Midbrain (tissue), 1 donor: ENCODE data around the gene ZNF536.
A peak's percentile ranks its signal among the peaks of the same experiment; 100 is the strongest.

Experiments used
- DNase-seq: peaks from one replicate; lab custom pipeline; 2025; lab: John Stamatoyannopoulos, UW

The ZNF536 gene

DNA sequence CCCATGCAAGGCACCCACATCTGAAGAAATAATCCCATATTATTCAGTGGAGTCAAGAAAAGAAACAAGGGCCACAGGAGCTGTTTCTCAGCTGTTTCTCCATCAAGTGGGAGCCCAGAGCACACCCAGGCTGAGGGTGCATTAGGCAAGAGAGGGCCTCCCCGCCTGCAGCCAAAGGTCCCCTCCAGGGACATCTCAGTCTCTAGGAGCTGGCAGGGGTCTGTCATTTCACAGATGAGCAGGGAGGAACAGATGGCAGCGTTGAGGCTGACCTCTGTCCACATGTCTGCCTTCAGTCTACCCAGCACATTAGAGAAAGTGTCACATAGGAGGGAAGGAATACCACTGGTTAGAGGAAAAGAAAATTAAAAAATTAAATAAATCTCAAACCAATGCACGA lies 157.7 kb downstream of the ZNF536 start:
- DNase-seq, result no peak

DNA sequence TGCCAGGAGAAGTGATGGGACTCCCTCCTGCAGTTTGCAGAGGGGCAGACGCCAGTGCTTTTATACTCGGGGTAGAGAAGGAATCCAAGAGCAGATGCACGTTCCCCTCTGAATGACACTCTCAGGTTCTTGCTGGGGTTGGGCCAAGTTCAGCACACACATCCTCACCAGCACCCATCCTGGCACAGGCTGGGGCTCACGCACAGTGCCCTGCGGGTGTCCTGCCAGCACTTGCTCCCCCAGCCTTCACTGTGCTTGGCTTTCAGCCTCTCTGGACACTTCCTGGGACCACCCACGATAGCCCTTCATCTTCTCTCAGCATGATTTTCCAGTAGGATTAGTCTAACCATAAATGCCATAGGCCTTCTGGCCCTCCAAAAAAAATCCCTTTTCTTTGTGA lies 158.6 kb downstream of the ZNF536 start:
- no peak for DNase-seq

DNA sequence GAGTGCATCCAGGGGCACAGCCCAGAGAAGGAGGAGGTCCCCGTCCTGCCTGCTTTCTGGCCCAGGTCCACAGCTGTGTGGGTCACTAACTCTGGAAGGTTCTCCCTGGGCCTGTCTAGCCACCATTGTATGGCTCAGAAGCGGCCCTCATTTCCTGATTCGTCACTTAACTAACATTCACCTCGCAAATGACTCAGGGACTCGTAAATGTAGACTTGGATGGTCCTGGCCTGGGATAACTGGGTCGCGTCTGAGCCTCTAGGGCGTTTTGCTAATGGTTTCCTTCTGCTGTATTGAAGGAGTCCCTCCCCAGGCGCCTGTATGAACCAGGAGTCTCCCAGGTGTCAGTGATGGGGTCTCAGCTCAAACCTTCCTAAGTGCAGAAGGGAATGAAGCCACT lies 162.8 kb downstream of the ZNF536 start:
- DNase-seq, result no peak

DNA sequence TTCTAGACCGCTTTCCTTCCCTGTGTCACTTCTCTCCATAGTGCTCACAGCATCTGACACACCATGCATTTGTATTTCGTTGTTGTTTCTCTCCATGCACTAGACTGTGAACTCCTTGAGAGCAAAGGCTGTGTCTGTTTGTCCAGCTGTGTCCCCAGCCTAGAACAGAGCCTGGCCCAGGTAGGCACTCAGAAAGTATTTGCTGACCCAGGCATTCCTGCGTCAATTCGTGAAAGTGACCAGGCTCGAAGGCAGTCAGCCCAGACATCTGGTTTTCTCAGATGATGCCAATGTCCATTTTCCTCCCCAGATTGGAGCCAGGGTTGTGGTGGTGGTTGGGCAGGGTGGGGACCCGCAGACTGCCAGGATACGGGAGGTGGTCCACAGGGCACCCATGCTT lies 164.8 kb downstream of the ZNF536 start:
- no peak for DNase-seq

DNA sequence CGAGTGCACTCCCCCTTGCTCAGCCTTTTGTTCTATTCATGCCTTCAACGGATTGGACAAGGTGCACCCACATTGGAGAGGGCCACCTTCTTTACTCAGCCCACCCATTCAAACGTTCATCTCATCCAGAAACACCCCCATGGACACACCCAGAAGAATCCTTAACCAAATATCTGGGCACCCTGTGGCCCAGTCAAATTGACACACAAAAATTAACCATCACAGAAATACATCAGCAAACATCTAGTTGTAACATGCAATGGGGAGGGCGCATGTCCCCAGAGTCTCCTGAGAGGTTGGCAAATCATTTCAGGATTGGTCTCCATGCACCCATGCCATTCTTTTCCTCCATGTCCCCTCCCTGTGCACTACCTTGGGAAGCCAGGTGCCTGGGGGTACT lies 167.1 kb downstream of the ZNF536 start:
- no peak for DNase-seq

DNA sequence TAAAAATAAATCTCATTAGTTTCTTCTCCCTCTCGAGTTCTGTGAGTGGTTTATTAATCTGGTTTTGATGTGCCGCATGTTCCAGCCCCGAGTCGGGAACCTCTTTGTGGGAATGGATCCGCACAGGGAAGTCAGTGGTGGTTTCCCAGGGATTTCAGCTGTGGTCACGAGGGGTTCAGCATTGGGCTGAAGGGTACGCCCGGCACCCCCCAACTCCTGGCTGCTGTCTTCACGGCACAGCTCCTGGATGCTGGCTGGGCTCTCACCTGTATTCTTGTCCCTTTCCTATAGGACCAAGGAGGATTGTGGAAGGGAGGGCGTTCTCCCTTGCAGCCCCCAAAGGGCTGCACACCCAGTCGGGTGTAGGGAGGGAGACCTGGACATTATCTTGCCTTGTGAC lies 167.8 kb downstream of the ZNF536 start:
- DNase-seq, result no peak

DNA sequence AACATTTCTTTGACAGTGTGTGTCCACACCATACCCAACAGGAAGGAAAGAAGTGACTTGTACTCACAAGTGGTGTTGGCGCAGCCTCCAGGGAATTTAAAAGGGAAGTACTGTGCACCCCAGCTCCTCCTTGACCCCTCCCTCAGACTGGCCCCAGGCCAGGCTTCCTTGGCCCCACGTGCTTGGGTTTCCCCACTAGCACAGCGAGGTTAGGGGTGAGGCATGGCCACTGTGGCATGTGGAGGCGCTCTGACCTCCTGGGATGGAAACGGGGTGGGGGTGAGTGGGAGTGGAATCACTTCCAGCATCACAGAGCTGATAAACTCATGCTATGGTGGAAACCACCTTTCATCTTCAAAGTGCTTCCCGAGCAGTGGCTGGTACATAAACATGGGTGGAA lies 168.6 kb downstream of the ZNF536 start:
- DNase-seq, result no peak

DNA sequence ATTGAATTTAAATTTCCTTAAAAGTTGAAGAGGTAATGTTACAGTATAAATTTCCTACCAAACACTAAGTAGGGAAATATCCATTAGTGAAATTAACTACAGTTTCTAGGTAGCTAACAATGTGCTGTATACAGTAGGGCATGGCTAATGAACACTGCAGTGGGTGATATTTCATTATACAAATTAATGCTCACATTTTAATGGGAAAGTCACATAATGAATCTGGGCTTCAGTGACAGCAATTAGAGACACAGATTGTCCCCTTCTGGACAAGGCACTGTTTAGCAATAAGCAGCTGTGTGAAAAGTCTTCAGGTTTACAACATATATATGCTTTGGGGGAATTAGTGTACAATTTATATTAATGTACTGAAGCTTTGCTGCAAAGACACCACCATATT lies 169.4 kb downstream of the ZNF536 start:
- DNase-seq, result no peak

DNA sequence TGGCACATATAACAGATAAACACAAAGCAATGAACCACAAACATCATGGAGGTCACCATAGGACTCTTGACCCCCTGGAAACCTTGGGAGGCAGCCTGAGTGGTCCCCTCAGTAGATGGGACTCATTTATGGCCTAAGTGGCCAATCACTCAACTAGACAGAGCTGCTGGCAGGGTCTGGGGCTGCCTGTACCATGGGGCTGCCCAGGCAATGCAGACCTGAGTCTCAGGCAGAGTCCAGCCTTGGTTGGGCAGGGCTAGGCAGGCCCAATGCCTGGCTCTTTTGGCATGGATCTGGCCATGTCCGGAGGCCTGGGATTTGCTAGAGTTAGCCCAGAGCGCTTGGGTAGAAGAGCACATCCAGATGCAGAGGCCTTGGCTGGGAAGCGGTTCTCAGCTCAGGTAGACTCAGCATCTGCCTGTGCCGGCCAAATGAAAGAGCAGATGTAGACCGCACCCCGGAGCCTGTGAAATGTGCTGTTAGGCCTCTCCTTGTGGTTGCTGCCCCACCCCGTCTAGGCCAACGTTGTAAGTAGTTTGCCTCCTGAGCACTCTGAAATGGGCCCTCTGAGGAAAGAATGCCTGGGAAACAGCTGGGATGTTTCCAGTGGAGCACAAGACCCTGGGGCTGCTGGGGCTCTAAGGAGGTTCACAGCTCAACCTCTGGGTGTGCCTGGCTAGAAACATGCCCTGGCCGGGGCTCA lies 171.2 kb downstream of the ZNF536 start:
- no peak for DNase-seq

DNA sequence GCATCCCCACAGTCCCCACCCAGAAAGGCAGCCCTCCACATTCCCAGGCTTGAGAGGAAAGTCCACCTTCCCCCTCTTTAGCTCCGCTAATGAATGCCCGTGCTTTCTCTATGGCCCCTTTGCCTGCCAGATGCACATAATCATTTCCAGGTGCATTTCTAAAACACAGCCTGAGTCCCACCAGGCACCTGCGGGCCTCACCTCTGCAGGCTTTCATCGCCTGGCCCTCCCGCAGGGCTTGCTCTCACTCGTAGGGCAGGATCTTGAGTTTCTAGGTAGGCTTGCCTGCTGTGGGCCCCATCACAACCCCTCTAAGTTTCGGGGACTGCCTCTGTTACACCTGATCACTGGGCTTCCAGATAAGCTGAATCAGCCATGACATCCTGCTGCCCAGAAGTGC lies 173.6 kb downstream of the ZNF536 start:
- DNase-seq, result no peak

DNA sequence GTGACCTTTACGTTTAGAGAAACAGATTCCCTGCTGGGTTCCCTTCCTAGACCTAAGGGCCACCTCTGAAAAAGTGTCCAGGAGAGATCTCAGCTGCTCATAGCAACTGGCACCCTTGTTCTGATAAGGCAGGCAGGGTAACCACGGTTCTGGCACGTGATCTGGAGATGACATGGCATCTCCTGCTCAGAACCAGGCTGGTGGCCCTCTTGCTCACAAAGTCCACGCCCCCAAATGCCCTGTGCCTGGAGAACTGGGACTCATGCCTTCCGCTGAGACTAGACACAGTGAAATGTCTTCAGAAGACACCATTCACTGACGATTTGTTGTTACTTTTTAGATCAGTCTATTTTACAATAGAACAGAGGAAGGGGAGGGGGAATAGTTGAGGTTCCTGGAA lies 174.1 kb downstream of the ZNF536 start:
- no peak for DNase-seq

DNA sequence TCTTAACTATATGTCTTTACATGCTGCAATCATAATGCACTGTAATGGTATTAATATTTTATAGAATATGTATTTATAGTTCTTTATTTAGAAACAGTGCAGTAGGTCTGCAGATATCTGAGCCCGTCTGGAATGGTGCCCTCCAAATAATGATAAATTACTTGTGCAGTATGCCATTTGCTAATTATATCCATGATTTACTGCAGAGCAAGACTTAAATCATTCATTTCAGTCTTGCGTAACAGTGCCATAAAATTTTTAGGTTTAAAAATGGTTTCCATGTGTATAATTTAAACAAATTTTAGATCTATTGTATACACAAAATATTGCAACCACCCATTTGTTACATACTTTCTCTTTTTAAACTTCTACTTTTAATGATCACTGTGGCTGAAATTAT lies 175.1 kb downstream of the ZNF536 start:
- no peak for DNase-seq

DNA sequence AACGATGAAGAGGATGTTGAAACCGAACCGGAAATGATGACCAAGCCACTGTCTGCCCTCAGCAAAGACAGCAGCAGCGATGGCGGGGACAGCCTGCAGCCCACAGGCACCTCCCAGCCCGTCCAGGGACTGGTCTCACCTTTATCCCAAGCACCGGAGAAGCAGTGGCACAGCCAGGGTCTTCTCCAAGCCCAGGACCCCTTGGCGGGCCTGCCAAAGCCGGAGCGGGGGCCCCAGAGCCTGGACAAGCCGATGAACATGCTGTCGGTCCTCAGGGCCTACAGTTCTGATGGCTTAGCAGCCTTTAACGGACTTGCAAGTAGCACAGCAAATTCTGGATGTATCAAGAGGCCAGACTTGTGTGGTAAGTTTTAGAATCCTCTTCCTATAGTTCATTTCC lies 177.0 kb downstream of the ZNF536 start:
- no peak for DNase-seq

DNA sequence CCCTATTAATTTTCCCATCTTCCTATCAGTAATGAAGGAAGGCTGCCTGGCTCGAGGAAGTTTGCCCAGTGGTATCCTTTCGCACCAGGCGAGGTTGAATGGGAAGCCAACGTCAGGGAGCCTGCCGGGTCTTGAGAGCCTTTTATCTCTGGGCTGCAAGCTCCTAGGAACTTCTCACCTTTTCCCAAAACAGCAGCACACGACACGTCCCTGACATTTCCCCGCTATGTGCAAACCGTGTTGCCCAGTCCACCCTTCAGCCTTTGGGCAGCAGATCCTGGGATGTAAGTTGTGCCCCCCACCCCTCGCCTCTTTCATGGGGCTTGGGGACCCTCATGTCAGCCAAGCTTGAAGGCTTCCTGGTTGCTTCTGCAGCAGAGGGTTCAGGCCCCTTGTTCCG lies 179.1 kb downstream of the ZNF536 start:
- no peak for DNase-seq

DNA sequence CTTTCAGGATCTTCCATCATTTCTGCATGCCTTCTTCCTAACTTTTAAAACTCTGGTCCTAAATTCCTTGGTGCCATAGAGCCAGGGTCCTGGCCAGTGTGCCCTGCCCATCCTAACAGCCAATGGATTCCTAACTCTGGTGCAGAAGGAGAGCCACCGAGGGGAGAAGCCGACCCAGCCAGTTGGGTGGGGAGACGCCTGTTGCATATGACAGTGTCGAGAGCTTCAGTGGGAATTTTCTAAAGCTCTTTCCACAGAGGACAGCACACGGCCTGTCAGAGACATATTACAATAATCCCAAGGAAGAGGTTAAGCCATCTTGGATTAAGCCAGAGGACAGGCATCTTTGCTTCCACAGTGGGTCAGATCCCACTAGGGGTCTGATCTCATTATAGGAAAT lies 180.4 kb downstream of the ZNF536 start:
- DNase-seq, result no peak

DNA sequence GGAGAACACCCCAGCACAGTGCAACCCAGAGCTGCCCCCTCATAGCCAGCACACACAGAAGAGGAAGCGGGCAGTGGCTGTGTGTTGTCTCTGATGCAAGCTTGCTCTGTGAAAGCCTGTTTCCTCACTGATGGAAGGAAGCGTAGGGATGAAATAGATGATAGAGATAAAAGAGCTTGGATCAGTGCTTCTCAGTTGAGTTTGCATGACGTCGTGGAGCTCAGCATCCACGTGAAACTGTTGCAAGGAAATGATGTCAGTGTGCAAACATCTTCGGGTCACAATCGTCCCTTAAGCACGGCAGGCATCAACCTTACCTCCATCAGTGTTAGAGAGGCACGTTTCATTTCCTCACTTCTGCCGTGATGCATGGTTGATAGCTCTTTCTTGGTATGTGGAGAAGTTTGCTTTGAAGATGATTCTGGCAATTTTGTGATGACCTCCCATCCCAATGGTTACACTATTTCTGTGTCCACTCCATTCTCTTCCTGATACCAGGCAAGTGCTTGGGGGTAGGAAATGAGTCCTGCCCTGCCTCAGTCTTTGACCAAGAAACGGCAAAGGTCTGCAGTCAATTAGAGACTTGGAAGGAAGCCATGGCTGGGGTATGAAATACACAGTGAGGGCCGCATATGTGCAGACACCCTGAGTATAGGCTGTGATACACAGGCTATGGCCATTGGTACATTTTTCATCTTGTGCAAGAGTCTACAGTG lies 183.0 kb downstream of the ZNF536 start:
- DNase-seq, result no peak

DNA sequence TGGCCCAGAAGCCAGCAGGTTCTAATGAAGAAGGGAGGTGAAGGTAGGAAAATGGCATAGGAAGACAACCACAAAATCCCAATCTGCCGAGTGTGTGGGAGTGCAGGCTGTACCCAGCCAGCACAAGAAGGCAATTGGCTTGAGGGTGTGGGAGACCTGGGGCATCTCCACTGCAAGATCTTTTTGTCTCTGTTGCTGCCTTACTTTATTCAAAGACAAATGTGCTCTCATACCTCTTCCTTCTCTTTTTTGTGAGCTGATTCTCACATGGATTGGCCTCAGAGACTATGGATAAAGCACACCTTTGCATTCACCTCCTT lies 183.6 kb downstream of the ZNF536 start:
- no peak for DNase-seq

DNA sequence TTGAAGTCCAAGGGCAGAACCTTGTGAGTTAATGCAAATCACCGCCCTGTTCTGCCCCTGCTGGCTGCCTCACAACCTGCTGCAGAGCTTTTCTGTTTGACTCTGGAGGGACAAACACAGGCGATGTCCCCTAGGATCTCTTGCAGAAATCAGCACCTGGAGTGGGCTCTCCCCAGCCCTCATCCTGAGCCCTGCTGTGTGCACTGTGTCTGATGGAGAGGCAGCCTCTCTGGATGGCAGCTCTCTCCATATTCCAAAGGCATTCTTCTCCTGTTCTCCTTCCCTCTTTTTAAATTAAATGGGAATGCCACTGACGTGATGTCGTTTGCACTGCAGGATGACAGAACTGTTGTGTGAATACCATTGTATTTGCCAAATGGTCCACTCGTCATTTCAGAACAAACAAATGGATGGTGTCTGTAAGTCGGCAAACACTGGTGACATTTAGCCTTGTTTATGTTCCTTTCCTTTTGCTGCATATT lies 184.1 kb downstream of the ZNF536 start:
- peak; percentile 82 for DNase-seq

DNA sequence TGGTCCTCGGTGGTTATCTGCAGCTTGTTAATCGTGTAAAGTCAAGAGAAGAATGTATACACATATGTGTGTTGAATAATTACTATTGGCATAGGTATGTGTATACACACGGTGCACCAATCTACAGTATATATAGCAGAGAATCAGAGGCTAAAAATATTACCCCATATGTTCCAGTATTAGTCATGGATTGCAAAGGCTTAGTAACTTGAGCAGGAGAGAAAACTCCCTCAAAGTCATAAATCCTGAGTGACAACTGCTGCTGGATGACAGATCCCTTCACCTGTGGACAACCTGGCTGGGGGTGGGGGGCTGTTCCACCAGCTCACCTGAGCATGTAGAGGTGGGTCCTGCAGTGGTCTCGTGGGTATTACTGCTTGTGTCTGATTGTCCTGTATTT lies 185.0 kb downstream of the ZNF536 start:
- DNase-seq, result no peak

DNA sequence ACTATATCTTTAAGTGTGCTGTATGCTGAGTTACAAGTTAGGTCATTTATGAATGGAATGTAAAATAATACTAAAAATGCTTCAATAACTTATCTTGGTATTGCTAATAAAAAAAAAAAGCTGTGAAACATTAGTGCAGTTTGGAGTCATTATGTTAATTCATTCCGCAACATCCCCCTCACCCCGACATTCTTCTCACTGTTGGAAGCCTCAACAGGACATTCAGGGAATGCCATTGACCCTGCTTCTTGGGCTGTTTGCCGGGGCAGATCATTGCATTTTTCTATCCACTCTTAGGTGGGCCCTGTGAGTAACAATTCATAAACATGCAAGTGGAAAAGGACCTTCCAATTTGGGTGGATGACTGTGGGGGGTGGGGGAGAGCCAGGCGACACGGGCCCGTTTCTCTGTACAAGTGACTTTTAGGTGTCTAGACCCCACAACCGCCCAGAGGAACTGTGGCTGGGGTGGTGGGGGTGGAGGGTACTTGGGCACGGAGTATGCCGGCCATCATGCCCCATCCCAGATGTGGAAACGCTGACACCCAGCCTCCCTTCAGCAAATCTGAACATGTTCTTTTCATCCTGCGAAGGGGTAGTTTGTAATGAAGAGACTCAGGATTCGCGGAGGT lies 185.9 kb downstream of the ZNF536 start:
- no peak for DNase-seq

DNA sequence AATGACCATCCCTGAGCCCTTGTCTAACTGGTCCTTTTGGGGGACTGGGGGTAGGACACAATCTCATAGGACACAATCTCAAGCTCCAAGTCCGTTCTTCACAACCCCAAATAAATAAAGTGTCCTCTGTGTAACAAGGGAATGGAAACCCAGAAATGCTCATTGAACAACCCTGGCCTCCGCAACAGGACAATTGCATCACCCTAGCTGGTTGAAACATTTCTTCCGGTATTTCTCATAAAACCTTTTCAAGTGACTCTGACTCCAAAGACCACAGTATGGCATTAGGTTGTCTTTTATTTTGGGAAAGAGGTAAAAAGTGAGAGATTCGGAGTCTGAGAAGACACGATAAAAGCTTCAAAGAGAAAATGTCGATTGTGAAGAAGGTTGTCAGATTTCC lies 186.6 kb downstream of the ZNF536 start:
- DNase-seq, result no peak

DNA sequence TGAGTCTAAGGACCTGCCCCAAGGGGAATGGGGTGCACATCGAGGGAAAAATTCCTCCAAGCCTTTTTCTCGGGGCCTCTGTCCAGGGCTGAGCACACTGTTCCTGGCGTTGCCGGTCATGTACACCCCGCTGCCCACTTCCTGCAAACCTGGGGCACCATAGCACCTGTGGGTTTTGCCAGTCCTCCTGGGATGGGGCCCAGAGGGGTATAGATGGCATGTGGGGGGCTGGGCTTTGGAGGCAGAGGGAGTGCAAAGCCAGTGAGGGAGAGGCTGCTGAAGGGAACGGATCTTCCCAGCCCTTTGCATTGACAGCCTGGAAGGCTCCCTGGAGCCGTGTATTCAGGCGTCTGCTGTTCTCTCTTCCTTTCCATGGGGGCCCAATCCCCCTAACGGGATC lies 187.3 kb downstream of the ZNF536 start:
- DNase-seq, result no peak

DNA sequence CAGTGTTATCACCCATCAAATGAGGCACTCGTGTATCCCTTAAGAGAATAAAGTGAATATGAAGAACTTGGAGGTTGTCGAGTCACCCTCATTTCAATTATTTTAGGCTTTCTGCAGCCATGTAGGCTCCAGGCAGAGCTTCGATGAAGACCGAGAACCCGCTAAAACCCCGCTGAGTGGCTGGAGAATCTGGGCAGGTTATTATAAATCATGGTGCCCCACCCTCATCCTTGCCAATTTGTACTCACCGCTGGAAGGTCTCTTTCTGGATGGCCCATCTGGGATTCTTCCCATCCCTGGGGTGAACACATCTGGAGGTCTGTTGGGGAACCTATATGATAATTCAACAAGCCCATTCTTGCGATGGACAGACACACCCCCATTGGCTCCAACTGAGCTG lies 190.8 kb downstream of the ZNF536 start:
- DNase-seq, result no peak

DNA sequence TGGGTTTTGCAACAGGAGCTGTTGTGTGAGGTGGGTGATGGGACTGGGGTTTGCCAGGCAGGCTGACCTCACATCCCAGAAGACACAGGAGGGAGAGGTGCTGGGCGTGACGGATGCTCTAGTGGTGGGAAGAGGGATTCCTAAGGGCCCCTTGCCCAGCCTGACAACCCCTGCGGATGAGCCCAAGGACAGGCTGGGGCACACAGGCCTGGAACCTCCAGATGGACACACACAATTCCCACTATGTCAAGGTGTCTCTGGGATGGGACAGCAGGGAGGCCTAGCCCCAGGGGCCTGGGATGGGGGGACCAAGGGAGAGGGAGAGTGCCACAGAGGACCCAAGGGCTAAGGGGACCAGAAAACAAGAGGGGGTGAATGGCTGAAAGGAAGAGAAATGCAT lies 191.5 kb downstream of the ZNF536 start:
- no peak for DNase-seq
